TTC549 (cell line): ENCODE measurements around the gene ABCB6.

Experiments used
- FAIRE-seq: peaks from 2 replicates; lab custom pipeline; 2012; peaks lifted over from hg19 to GRCh38; lab: Jason Lieb, UNC

The ABCB6 gene

GRCh38 chr2:219245148-219245898 lies 26.6 kb upstream of the ABCB6 start, which contains the start of the genes GLB1L and STK16:
TSS of gene GLB1L (minus strand) at chr2:219245444. CDS start at chr2:219243573, 1,871 bp downstream.
TSS of gene STK16 (plus strand) at chr2:219245479. CDS start at chr2:219246000, 521 bp downstream.
- FAIRE-seq: no peak

DNA sequence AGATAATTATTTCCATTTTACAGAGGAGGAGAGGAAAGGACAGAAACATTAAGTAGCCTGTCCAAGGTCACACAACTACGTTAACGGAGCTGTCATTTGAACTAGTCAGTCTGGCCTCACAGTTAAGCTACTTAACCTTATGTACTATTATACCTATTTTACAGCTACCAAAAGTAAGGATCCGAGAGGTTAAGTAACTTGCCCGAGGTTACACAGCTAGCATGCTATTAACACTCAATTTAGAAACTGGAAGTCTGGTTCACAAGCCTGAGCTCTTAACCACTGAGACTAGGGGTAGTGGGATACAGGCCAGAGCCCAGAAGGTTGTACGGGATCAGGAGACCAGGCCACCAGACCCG lies 26.0 kb upstream of the ABCB6 start:
- no peak for FAIRE-seq

GRCh38 chr2:219243291-219243761 lies 24.6 kb upstream of the ABCB6 start:
- no peak for FAIRE-seq

DNA sequence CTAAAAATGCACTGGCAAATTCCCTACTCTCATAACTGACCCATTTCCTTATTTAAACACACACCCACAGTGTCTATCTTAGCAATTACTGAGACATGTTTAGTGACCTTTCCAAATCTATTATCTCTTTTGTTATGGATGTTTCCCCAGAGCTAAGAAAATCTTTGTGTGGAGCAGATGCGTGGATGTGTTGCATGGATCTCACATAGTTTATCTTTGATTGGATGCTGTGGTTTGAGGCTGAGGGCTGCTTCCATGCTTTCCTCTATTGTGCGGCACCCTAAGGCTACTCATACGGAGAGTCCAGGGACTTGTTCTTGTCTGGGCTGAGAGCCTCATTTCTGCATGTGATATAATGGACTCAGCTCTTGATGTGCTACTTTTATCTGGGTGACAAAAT lies 15.6 kb upstream of the ABCB6 start:
- FAIRE-seq: no peak

GRCh38 chr2:219230059-219230540 lies 11.3 kb upstream of the ABCB6 start:
- FAIRE-seq: no peak

DNA sequence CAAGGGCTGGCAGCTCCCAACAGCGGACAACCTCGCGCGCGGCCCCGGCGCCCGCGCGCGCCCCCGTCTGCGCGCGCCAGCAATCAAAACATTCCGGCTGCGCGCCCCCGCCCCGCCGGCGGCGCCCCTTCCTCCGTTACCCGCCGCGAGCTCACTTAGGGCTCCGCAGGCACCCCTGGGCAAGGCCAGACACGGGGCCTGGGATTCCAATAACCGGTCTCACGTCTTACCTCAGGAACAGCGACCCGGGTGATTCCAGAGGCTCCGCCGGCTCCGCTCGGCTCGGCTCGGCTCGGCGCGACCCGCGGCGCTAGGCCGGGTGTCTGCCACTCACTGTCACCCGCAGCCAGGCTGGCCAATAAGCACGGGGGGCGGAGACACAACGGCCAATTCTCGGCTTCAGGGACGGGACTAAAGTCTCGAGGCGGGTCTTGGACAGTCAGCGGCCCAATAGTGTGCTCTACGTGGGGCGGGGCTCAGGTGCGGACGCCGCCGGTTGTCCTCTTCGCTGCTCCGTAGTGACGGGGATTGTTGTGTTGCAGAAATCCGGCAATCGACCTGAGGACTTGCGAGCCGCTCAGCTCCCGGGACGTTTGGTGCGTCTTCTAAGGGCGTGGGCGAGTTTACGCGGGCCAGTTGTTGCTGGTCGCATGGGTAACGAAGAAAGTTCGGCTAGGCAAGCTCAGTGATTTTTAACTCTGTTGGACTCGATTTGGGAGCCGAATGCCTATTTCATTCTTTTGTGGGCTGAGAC lies 10.7 kb upstream of the ABCB6 start, which contains the start of the genes ANKZF1 and ATG9A:
TSS of gene ANKZF1 (plus strand) at position 502 of the 754 bp plus-strand sequence. CDS start 452 bp downstream, outside the sequence.
TSS of gene ATG9A (minus strand) at position 332 of the 754 bp plus-strand sequence. CDS start 1,612 bp downstream, outside the sequence.
- peak; percentile 89 for FAIRE-seq

- FAIRE-seq: no peak
Measured at GRCh38 chr2:219228911-219229304, 10.2 kb upstream of the ABCB6 start.

- no peak for FAIRE-seq
Measured at GRCh38 chr2:219228041-219228910, 9.5 kb upstream of the ABCB6 start.

DNA sequence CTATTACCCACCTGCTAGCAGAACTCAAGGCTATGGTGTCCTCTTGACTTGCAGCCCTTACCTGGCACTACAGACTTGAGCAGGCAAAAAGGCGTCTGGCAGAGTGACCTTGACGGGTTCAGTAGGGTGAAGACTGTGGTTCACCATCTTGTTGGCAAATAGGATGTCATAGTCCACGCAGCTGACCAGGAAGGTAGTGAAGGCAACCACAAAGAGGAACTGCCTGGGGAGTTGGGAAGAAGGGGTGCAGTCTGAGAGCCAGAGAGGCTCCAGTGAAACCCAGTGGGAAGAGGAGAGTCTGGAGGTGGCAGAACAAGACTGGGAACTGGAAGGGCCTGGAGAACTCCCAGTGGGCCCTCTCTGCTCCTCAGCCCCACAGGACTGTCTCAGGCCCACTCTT lies 6.6 kb upstream of the ABCB6 start:
- no peak for FAIRE-seq

DNA sequence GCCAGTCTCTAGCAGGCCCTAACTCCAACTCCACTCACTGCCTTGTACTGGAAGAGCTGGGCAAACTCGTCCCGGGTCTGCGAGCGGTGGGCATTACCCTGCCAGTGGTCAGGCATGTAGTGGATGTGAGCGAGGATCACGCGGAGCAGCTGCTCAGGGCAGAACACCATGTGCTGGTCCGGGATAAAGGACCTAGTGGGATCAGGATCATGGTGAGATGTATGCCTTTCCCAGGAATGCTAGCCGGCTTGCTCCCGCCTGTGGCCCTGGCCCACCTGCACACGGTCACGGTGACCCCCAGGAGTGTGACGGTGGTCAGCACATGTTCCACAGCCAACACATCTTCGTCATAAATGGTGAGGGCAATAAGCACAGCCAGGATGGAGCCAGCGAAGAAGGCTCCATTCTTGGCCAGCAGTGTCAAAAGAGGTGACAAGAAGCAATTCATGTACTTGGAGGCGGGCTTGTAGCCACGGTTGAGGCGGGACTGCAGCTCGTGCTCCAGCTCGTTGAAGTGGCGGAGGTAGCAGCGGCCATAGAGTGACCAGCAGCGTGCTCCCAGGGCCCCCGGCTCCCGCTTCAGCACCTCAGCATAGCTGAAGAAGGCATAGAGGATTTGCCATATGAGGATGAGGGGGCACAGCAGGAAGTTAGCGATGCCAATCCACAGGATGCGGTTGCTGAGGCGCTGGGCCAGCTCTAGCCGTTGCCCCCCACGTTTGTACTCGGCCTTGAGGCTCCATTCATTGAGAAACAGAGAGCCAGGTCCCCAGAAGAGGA lies 5.3 kb upstream of the ABCB6 start:
- FAIRE-seq: no peak

GRCh38 chr2:219221957-219222518 lies 3.3 kb upstream of the ABCB6 start:
- no peak for FAIRE-seq

- FAIRE-seq: no peak
Measured at GRCh38 chr2:219220652-219221402, 2.1 kb upstream of the ABCB6 start.

GRCh38 chr2:219219784-219220532 lies 1.2 kb upstream of the ABCB6 start:
- no peak for FAIRE-seq

GRCh38 chr2:219218217-219218731 lies 484 bp downstream of the ABCB6 start:
- no peak for FAIRE-seq

DNA sequence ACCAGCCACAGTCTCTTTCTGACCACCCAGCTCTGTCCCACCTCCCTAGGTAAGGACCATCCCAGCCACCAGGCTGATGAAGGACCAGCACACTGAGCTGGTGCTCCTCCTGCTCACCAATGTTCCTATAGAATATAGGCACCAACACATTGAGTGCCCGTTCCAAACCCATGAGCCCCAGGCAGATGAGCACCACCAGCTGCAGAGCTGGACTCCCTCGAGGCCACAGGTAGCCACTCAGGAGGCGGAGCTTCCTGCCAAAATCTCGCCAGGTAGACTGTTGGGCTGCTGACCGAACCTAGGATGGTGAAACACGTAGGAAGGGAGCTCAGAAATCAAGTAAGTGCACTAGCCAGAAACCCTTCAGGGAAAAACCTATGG lies 2.2 kb downstream of the ABCB6 start:
- FAIRE-seq: no peak

DNA sequence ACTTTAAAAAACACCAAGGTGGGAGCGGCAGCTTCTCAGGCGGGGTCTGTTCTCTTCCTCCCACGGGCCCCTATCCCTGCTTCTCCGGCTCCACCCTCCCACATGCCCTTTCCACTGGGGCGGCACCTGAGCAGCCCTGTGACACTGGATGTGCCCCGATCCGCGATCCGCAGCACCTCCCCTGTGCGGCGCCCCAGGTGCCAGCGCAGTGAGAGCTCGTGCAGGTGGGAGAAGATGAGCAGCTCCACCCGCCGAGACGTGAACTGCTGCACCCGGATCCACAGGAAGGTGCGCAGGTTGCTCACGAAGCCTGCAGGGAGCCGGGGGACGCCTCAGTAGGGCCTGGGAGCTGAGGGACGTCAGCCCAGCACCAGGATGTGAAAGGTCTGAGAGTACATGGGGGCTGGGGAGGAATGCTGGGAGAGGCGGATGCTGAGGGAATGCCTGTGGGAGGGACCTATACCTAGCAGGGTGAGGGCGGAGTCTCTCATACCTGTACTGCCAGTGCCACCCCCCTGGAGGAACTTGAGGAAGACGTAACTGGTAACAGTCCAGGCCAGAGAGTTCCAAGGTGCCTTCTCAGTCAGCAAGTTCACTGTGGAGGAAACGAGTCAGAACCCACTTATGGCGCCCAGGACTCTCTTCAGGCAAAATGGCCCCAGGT lies 2.8 kb downstream of the ABCB6 start:
- no peak for FAIRE-seq

- no peak for FAIRE-seq
Measured at GRCh38 chr2:219214786-219215185, 4.0 kb downstream of the ABCB6 start.

DNA sequence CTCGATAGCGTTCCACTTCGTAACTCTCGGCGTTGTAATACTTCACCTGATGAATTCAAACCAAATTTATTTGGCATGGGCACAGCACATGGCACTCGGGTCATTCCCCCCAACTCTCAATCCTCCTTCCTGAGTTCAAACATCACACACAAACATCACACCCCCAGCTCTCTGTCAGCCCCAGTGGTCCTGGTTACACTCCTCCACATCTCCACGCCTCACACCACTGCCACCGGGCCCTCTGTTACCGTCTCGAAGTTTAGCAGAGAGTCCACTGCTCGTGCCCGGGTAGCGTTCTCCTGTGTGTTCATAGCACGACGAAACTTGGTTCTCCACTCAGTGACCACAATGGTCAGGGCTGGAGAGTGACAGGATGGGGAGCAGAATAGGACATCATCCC lies 4.6 kb downstream of the ABCB6 start:
- no peak for FAIRE-seq
